ENCODE data around the gene TNS1. TPM values are rescaled to one million over a fixed set of nuclear protein-coding genes. Genes with fewer than 3 reads are reported as not detected.

Gene TNS1
- polyA plus RNA-seq, 1 of the 3 experiments (the other 2 are of a cell fraction) = 12.1 TPM

DNA sequence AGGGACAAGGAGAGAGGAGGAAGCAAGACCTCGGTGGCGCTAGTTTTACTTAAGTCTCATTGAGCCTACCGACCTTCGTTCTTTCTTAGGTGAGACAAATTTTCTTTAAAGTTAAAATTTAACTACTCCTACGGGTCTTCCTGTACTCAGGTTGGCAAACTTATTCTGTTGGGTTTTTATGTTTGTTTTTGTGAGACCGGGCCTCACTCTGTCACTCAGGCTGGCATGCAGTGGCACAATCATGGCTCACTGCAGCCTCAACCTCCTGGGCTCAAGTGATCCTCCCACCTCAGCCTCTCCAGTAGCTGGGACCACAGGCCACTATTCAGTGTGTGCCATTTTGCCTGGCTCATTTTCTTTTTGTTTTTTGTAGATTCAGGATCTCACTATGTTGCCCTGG, 189.0 kb downstream of the TNS1 start:
- Histone ChIP-seq H3K4me3 (ENCODE audit: low read depth in 2 of 2, low read length in 1 of 2) (no peak overlapping the region), H3K27ac (ENCODE audit: low read depth in 2 of 2, low read length in 1 of 2) (no peak overlapping the region), H4K20me1 (ENCODE audit: insufficient read depth) (no peaks in the 10 kb centered on the region), H3K4me2 (no peak overlapping the region), H3K9me2 (no peaks in the 10 kb centered on the region), H3K27me3 (ENCODE audit: insufficient read depth) (no peaks in the 10 kb centered on the region), H2AFZ (ENCODE audit: low read depth) (no peak overlapping the region), H3K4me1 (ENCODE audit: control insufficient read depth in 1 of 2, insufficient read depth in 2 of 2, low read depth in 1 of 2, low read length in 1 of 2) (peaks cover 0 to 9% of the 10 kb centered on the region in 2 experiments; a peak in 1 of 4 replicates), H3K79me2 (ENCODE audit: insufficient read depth) (no peaks in the 10 kb centered on the region), H3K9me3 (no peaks in the 10 kb centered on the region), H3K9ac (no peak overlapping the region), H3F3A (replicated peaks; ENCODE audit: insufficient read depth) (peaks cover 8% of the 10 kb centered on the region), H3K36me3 (replicated peaks in 1 of 2; ENCODE audit: control insufficient read depth in 1 of 2, insufficient read depth in 2 of 2, low read length in 1 of 2) (peaks cover 72 to 84% of the 10 kb centered on the region in 2 experiments)
- ChIA-PET CTCF (no interaction called here), POLR2A (no interaction called here)
- no peak for DNase-seq
- no peak for TF ChIP-seq CHD2 (IDR thresholded peaks at IDR 0.05; ENCODE audit: low read length, partially characterized antibody)
- 97% methylated on average over 6 of the region's 6 CpGs for WGBS (ENCODE audit: low lambda C conversion rate)

DNA sequence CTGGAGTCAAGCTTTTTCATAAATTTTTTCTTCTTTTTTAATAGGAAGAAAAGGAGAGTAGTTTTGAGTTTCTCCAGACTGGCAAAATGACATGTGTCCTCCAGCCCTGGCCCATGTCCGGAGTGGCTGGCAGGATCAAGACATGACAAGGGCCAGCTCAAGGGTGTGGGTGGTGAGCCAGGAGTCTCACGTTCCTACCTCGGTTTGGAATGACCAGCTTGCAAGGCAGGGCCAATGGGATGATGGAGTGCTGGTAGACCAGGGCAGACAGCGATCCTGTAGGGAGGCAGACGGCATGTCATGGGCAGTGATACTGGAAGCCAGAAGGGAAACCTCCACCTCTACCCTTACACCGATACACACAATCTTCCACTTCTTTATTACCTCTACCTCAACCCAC, 190.6 kb downstream of the TNS1 start:
- no peaks in the 10 kb centered on the region for H3K9me2 ChIP-seq
- H3K4me3 ChIP-seq (ENCODE audit: low read depth in 2 of 2, low read length in 1 of 2) = no peak overlapping the region
- 94% methylated on average over 6 of the region's 6 CpGs for WGBS (ENCODE audit: low lambda C conversion rate)
- CTCF ChIA-PET = interaction anchor here (1.2 kb wide), 3 partner anchors 27 to 225 kb away, joined by 3 to 4 read pairs (median 4); no protein-coding TSS in a partner anchor
- H4K20me1 ChIP-seq (ENCODE audit: insufficient read depth) = peaks cover 6% of the 10 kb centered on the region; the same call in 1 of the 2 replicates
- H3K27me3 ChIP-seq (ENCODE audit: insufficient read depth) = no peaks in the 10 kb centered on the region
- H3K79me2 ChIP-seq (ENCODE audit: insufficient read depth) = no peaks in the 10 kb centered on the region
- H3K27ac ChIP-seq (ENCODE audit: low read depth in 2 of 2, low read length in 1 of 2) = no peak overlapping the region; a peak in 1 of 4 replicates
- TF ChIP-seq, protein P1, sequence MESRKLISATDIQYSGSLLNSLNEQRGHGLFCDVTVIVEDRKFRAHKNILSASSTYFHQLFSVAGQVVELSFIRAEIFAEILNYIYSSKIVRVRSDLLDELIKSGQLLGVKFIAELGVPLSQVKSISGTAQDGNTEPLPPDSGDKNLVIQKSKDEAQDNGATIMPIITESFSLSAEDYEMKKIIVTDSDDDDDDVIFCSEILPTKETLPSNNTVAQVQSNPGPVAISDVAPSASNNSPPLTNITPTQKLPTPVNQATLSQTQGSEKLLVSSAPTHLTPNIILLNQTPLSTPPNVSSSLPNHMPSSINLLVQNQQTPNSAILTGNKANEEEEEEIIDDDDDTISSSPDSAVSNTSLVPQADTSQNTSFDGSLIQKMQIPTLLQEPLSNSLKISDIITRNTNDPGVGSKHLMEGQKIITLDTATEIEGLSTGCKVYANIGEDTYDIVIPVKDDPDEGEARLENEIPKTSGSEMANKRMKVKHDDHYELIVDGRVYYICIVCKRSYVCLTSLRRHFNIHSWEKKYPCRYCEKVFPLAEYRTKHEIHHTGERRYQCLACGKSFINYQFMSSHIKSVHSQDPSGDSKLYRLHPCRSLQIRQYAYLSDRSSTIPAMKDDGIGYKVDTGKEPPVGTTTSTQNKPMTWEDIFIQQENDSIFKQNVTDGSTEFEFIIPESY (IDR thresholded peaks at IDR 0.05; ENCODE audit: borderline replicate concordance, low read depth) = no peak
- TF ChIP-seq, protein P2, sequence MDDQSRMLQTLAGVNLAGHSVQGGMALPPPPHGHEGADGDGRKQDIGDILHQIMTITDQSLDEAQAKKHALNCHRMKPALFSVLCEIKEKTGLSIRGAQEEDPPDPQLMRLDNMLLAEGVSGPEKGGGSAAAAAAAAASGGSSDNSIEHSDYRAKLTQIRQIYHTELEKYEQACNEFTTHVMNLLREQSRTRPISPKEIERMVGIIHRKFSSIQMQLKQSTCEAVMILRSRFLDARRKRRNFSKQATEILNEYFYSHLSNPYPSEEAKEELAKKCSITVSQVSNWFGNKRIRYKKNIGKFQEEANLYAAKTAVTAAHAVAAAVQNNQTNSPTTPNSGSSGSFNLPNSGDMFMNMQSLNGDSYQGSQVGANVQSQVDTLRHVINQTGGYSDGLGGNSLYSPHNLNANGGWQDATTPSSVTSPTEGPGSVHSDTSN (IDR thresholded peaks at IDR 0.05) = no peak
- TF ChIP-seq NFIC (IDR thresholded peaks at IDR 0.05; ENCODE audit: borderline replicate concordance) (no peak), YY1 (IDR thresholded peaks at IDR 0.05; ENCODE audit: low read depth) (no peak), RFX5 (IDR thresholded peaks at IDR 0.05; ENCODE audit: low read length) (no peak), FOXM1 (IDR thresholded peaks at IDR 0.05; ENCODE audit: low read depth) (no peak), USF2 (IDR thresholded peaks at IDR 0.05; ENCODE audit: borderline replicate concordance, low read depth, low read length) (no peak), NRF1 (IDR thresholded peaks at IDR 0.05; ENCODE audit: low read depth, low read length) (no peak), GABPA (IDR thresholded peaks at IDR 0.05; ENCODE audit: low read depth) (no peak), SMC3 (IDR thresholded peaks at IDR 0.05; ENCODE audit: low read depth, low read length) (no peak), TCF12 (IDR thresholded peaks at IDR 0.05) (no peak)
- TF ChIP-seq, protein P3, sequence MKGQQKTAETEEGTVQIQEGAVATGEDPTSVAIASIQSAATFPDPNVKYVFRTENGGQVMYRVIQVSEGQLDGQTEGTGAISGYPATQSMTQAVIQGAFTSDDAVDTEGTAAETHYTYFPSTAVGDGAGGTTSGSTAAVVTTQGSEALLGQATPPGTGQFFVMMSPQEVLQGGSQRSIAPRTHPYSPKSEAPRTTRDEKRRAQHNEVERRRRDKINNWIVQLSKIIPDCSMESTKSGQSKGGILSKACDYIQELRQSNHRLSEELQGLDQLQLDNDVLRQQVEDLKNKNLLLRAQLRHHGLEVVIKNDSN (IDR thresholded peaks at IDR 0.05; ENCODE audit: borderline replicate concordance, low read depth) = no peak
- TF ChIP-seq, protein P4, sequence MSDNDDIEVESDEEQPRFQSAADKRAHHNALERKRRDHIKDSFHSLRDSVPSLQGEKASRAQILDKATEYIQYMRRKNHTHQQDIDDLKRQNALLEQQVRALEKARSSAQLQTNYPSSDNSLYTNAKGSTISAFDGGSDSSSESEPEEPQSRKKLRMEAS (IDR thresholded peaks at IDR 0.05; ENCODE audit: low read depth) = no peak
- no peak overlapping the region for H3K4me2 ChIP-seq
- no peak overlapping the region for H3K9ac ChIP-seq
- POLR2A ChIA-PET = no interaction called here
- H3K9me3 ChIP-seq = no peaks in the 10 kb centered on the region
- no peak for DNase-seq
- peaks cover 75 to 82% of the 10 kb centered on the region in 2 experiments for H3K36me3 ChIP-seq (replicated peaks in 1 of 2; ENCODE audit: control insufficient read depth in 1 of 2, insufficient read depth in 2 of 2, low read length in 1 of 2)
- peaks cover 15% of the 10 kb centered on the region for H3F3A ChIP-seq (replicated peaks; ENCODE audit: insufficient read depth)
- H3K4me1 ChIP-seq (ENCODE audit: control insufficient read depth in 1 of 2, insufficient read depth in 2 of 2, low read depth in 1 of 2, low read length in 1 of 2) = peaks cover 0 to 26% of the 10 kb centered on the region in 2 experiments; a peak in 2 of 4 replicates
- no peak overlapping the region for H2AFZ ChIP-seq (ENCODE audit: low read depth)
